H1 (cell line): Measurements from ENCODE around the gene SBK1.

Experiments
- CREB1 ChIP-seq: IDR thresholded peaks from 2 replicates; pipeline ENCODE4 v1.6.1; 2012; ENCODE audit warnings: inconsistent platforms
- EZH2 ChIP-seq: fragments of 200-600 bp; sonication (generic); IDR thresholded peaks from 2 replicates; pipeline ENCODE4 v1.7.1; 2012; ENCODE audit warnings: low read depth, mild to moderate bottlenecking, moderate library complexity, low read length, inconsistent platforms; ENCODE audit not compliant: severe bottlenecking
- JUN ChIP-seq: IDR thresholded peaks from 2 replicates; pipeline ENCODE4 v1.6.1; 2011; ENCODE audit warnings: low read depth, mild to moderate bottlenecking, improper control_type of control experiment, low read length
- PHF8 ChIP-seq: fragments of 200-600 bp; sonication (generic); conservative IDR thresholded peaks from 2 replicates; pipeline ENCODE4 v1.7.1; 2012; ENCODE audit warnings: low read depth, mild to moderate bottlenecking, inconsistent platforms, low read length, moderate library complexity
- POLR2AphosphoS5 ChIP-seq: IDR thresholded peaks from 2 replicates; pipeline ENCODE4 v1.6.1; 2011; ENCODE audit warnings: low read depth, low read length
- RAD21 ChIP-seq, 2 experiments: IDR thresholded peaks in 1 of 2; conservative IDR thresholded peaks in 1 of 2; 2 replicates each; pipeline ENCODE4 v1.6.1; 2011; ENCODE audit warnings: low read depth in 2 of 2, low read length in 2 of 2, improper control_type of control experiment in 1 of 2, inconsistent platforms in 1 of 2, mild to moderate bottlenecking in 1 of 2, moderate library complexity in 1 of 2
- SP1 ChIP-seq: IDR thresholded peaks from 2 replicates; pipeline ENCODE4 v1.6.1; 2011; ENCODE audit warnings: low read depth, low read length
- ZNF274 ChIP-seq: IDR thresholded peaks from 2 replicates; pipeline ENCODE4 v1.7.0; 2012; ENCODE audit warnings: low read length, borderline replicate concordance; ENCODE audit errors: extremely low read depth
- TF ChIP-seq, protein P1 (sequence below), 3 experiments: IDR thresholded peaks; 1 replicate in 2 of 3; 2 replicates in 1 of 3; pipeline versions ENCODE4 v1.5.1 to v1.6.1; 2011; ENCODE audit warnings: low read length in 3 of 3, mild to moderate bottlenecking in 3 of 3, inconsistent platforms in 2 of 3, low read depth in 1 of 3, moderate library complexity in 1 of 3; ENCODE audit not compliant: insufficient read depth in 1 of 3; ENCODE audit errors: control extremely low read depth in 1 of 3
- TF ChIP-seq, protein P2 (sequence below): IDR thresholded peaks from 2 replicates; pipeline ENCODE4 v1.6.1; 2011; ENCODE audit warnings: low read length, improper control_type of control experiment

DNA sequence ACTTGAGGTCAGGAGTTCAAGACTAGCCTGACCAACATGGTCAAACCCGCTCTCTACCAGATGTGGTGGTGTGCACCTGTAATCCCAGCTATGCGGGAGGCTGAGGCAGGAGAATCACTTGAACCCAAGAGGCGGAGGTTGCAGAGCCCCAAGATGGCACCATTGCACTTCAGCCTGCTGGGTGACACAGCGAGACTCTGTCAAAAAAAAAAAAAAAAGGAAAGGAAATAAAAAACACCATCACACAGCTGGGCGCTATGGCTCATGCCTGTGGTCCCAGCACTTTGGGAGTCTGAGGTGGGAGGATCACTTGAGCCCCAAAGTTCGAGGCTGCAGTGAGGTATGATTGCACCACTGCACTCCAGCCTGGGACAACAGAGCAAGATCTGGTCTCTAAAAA is 13.3 kb upstream of the SBK1 start:
- TF ChIP-seq, protein P1, sequence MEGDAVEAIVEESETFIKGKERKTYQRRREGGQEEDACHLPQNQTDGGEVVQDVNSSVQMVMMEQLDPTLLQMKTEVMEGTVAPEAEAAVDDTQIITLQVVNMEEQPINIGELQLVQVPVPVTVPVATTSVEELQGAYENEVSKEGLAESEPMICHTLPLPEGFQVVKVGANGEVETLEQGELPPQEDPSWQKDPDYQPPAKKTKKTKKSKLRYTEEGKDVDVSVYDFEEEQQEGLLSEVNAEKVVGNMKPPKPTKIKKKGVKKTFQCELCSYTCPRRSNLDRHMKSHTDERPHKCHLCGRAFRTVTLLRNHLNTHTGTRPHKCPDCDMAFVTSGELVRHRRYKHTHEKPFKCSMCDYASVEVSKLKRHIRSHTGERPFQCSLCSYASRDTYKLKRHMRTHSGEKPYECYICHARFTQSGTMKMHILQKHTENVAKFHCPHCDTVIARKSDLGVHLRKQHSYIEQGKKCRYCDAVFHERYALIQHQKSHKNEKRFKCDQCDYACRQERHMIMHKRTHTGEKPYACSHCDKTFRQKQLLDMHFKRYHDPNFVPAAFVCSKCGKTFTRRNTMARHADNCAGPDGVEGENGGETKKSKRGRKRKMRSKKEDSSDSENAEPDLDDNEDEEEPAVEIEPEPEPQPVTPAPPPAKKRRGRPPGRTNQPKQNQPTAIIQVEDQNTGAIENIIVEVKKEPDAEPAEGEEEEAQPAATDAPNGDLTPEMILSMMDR (IDR thresholded peaks at IDR 0.05; ENCODE audit: control extremely low read depth in 1 of 3, insufficient read depth in 1 of 3, low read depth in 1 of 3, low read length in 3 of 3), result no peak
- TF ChIP-seq POLR2AphosphoS5, result no peak
- TF ChIP-seq ZNF274, result no peak
- no peak for TF ChIP-seq CREB1
- no peak for TF ChIP-seq RAD21 (IDR thresholded peaks at IDR 0.05 in 1 of 2, conservative IDR thresholded peaks at IDR 0.05 in 1 of 2; ENCODE audit: low read depth in 2 of 2, low read length in 2 of 2)
- TF ChIP-seq, protein P2, sequence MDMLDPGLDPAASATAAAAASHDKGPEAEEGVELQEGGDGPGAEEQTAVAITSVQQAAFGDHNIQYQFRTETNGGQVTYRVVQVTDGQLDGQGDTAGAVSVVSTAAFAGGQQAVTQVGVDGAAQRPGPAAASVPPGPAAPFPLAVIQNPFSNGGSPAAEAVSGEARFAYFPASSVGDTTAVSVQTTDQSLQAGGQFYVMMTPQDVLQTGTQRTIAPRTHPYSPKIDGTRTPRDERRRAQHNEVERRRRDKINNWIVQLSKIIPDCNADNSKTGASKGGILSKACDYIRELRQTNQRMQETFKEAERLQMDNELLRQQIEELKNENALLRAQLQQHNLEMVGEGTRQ, result no peak
- TF ChIP-seq JUN, result no peak
- TF ChIP-seq EZH2, result no peak
- TF ChIP-seq SP1, result no peak
- no peak for TF ChIP-seq PHF8
